A549 treated with CORT108297 at 1 μM for 4 hours (cell line): Measurements from ENCODE around the gene PTTG2. TPM values are rescaled to one million over a fixed set of nuclear protein-coding genes. Genes with fewer than 3 reads are reported as not detected.

Experiments used
- total RNA-seq: library from RNA; stranded (reverse); fragments of 200-300 nt; extraction: Qiagen RNA extraction; gene quantifications from 5 replicates; pipeline ENCODE4 v1.2.3, GENCODE V29; 2022

Gene PTTG2
- total RNA-seq, result not detected in 5 replicates

GRCh38 chr4:37960098-37960497, at the start of gene PTTG2:
Gene PTTG2 (plus strand): TSS chr4:37960398. CDS start chr4:37960435, 37 bp downstream.

Other genes starting within 250 kb of the PTTG2 start
- gene PGM2, start 133.7 kb upstream of the PTTG2 start, total RNA-seq, result 13.7 to 14.8 TPM (median 13.9 TPM) in 5 replicates
- 21.4 to 27.2 TPM (median 24.2 TPM) in 5 replicates for gene TBC1D1, start 69.3 kb upstream of the PTTG2 start, total RNA-seq